Retina (tissue), 1 donor: ENCODE results near the gene ZFAND6.

Experiments
- DNase-seq: peaks from one replicate; pipeline ENCODE4 v3.0.0-alpha.2; 2016

Gene ZFAND6

DNA sequence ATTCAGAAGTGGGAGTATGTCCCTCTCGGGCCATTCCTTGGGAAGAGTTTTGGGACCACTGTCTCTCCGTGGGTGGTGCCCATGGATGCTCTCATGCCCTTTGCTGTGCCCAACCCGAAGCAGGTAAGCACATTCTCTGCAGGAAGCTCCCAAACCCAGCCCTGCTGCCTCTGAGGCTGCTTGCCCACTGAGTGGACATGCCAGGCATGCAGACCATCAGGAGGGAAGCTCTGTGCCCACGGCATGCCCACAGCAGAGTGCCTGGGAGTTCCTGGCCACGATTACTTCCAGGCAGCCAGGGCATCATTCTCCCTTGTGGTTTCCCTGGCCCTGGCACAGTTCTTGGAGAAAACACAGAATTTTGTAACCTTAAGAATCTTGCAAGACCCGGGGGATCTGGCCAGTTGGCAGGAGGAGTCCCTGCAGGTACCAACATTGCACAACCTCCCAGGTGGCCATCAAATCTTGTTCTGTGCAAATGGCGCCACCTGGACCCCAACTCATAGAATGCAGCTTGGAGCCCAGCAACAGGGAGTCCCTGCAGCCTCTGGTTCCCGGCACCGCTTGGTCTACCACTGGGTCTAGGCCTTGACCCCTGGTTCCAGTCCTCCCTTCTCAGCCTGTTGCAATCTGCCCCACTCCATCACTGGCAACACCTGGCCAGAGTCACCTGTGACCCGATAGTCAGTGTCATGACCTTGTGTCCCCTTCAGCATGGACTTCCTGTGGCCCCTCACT lies 113.7 kb downstream of the ZFAND6 start:
- DNase-seq = peak; percentile 59

DNA sequence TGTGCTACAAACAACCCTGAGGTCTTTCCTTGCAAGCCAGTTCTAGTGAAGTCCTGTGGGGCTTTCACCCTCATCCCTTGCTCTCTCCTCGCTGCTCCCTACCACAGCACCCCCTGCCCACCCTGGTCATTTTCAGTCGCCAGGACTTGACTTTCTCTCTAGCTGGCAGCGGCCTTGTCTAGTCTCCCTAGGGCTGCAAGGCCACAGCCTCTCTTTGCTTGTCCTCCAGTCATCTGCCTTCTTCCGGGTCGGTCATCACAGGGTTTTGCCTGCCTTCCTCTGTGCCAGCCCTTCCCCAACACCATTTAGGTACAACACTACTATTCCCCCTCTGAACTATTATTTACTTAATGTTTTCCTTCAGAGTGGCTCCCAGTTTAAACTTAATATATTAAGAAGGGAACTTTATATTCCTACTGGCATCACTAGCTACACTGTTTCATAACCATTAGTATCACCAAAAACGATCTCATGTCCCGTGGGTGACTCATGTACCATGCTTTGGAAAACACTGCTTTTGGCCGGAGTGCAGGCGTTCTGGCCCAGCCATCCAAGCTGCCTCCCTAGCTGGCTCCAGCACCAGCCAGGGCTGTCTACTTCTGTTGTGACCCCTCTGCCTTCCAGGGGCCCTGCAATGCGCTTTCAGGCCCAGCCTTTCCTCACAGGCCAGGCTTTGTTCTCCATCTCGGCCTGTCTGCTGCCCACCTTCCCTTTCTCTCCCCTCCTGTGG lies 114.7 kb downstream of the ZFAND6 start:
- no peak for DNase-seq

DNA sequence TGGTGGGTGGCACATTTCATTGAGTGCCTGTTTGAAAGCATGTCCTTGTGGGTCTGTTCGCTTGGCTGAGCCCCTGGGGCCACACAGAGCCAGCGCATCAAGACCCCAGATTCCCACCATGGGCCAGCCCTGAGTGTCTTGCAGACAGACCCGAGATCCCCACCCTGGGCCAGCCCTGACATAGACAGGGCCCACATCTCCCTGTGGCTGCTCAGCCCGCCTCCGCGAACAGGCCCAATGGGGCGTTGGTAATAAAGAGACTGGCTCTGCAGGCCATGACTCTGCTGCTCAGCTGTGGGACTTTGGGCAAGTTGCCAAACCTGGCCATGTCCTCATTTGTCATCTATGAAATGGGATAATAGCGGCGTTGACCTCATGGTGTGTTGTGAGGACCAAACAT lies 116.0 kb downstream of the ZFAND6 start:
- DNase-seq = no peak

DNA sequence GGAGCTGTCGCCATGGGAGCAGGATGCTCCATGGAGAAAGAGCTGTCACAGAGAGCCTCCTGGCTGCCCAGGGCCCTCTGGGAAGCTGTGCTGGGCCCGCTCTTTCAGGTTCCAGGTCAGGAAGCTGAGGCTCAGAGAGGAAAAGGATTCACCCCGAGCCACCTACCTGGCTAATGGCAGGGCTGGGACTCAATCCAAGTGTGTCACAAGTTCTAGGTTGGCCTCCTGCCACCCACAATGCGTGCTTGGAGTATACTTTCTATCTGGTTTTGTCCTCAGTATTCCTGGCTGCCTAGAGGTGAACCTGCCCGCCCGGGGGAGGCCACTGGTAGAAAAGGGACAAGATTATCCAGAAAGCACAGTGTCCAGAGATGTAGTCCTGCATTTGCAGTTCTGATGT lies 117.0 kb downstream of the ZFAND6 start:
- DNase-seq = no peak

DNA sequence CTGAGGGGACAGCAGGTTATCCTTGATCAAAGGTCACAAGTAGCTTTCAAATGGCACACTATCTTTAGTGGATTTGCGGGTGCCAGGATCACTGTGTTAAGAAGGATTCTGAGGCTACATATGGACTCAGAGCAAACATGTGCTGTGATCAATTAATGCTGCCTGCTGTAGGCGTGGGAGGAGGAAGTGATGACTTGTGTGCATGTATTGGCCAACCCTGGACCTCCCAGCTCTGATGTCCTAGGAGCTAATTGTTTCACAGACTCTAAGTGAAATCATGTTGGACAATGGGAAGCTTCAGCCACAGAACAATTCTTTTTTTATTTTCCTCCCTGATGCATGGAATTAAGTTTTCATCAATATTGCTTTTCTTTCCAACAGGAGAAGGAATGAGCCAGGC lies 117.7 kb downstream of the ZFAND6 start:
- no peak for DNase-seq

DNA sequence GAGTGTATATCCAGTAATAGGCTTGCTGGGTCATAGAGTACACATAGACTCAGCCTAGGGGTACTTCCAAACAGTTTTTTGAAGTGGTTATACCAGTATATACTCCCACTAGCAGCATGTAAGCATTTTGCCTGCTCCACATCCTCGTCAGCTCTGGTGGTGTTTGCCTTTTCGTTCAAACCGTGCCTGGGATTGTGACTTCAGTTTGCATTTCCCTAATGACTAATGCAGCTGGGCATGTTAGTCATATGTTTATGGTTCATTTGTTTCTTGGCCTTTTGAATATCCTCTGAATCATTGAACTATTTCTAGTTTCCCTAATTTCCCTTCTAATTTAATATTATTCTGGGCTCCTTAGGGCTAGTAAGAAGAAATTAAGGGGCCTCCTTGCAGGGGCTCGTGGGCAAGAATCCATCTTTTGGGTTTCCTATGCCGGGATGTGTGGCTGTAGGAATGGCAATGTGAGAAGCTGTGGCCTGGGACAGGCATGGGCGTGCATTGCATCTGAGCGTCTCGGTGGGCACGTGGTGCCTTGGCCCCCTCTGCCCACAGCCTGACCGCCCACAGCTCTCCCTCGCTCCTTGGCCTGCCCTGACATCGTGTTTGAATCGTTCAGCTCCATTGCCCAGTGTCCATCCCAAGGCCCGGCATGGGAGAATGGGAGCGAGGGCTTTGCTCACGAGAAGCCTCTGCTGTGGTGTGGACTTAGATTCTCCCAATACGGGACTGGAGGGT lies 119.7 kb downstream of the ZFAND6 start:
- no peak for DNase-seq

DNA sequence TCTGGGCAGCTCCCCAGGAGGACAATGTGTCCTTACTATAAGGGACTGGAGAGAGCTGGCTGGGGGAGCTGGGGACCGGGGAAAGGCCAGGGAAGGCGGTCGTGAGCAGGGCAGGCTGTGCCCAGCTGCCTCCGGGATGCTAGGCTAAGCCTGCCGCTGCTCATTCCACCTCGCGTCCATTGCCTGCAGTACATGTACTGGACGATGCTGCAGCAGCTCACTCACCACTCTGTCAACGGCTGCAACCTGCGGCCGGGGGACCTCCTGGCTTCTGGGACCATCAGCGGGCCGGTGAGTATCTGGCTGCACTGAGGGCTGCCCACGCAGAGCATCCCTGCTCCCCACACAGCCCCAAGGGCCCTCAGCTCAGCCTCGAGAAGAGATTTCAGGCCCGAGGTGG lies 120.5 kb downstream of the ZFAND6 start:
- no peak for DNase-seq

DNA sequence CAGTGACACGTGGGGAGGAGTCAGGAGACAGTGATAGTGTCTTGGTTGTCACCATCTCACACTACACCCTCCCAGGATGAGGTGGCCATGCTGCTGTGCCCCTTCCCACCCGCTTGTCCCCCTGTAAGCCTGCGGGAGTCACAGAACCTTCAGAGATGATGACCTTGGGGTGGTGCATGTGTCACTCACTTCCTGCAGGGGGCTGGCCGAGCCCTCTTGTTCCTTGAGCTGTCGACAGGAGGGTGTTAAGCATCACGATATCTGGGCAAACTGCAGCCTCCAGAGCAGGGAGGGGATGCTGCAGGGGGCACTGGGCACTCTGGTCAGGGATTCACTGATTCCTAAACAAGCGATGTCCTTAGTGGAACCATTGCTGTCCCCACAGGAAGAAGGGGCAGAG lies 121.0 kb downstream of the ZFAND6 start:
- no peak for DNase-seq

DNA sequence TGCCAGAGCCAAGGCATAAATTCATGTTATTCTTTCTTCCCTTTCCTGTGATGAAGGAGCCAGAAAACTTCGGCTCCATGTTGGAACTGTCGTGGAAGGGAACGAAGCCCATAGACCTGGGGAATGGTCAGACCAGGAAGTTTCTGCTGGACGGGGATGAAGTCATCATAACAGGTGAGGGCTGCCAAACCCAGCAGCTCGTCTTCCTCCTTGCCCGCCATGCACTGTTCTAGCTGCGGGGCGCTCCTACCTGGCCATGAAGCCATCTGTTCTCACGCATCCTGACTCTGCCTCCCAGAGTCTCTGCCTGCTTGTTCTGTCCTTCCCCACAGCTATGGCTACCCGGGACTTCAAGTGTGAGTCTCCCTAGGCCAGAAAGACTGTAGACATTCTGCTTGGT lies 121.5 kb downstream of the ZFAND6 start:
- no peak for DNase-seq

DNA sequence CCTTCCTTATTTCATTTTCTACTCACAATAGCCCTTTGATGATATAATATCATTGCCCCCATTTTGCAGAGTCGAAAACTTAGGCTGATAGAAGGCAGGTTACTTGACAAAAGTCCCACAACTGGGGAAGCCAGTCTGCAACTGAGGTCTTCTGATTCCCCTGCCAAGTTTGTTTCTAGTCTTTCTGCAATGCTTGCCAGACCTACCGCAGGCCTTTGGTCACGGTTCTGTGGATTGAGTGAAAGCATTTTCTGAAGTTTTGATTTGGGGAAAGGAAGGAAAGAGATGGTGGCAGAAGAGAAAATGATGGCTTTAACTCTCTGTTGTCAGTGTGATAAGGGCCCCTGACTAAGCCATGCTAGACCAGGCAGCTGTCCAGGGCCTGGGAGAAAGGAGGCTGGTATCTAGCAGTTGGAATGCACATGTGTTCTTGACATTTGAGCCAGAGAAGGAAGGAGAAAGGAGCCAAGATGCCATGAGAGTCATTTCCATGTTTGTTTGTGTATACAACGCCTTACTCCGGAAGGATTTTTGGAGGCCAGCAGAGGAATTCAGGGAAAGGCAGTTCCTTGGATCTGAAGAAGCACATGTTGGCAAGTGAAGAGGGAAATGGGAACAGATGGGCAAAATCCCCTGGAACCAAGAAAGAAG lies 123.3 kb downstream of the ZFAND6 start:
- no peak for DNase-seq

DNA sequence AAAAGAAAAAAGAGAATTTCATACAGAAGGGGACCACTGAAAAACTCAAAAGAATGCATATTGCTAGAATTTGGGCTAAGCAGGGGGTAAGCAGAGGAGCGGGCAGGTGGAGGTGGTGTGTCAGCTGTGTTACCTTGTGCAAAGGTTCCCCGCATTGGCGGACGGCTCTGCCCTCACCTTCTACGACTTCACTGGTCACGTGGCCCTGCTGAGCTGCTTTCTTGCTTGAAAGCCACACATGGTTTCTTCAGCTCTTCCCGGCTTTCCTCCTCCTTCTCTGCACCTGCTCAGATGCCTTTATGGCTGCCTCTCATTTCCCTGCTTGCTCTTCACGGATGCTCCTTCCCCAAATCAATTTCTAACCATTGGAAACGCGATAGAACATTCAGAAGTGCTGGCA lies 123.8 kb downstream of the ZFAND6 start:
- no peak for DNase-seq

DNA sequence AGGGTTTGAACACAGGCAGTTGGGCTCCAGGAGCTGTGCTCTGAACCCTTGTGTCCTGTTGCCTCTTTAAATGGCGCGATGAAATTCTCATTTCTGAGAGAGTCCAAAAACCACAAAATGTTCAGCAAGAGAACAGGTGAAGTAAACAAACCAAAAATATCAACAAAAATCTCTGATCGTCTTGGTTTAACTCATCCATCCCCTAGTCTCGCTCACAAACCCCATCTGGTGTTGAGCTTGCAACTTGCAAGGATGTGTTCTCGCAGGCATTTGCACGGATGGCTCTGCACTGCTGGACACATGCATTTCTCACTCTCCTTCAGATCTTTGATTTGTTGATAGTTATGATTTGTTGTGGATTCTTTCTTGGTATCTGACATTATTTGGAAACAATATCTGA lies 124.4 kb downstream of the ZFAND6 start:
- DNase-seq = peak; percentile 20

DNA sequence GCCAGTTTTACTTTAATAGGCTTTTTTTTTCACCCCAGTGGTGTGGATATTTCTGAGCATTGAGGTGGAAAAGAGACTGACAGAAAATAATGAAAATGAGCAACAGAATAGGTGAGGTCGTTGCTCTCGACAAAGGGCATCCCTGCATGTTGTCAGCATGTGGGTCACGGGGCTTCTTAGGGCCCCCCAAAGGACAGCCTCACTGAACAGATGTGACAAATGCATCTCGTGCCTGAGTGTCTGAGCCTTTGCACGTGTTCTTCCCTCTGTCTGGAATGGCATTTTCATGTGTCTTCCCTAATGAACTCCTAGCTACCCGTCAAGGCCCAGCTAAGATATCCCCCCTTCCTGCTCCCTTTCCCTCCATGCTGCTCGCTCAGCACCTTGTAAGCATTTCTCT lies 125.1 kb downstream of the ZFAND6 start:
- DNase-seq = no peak

DNA sequence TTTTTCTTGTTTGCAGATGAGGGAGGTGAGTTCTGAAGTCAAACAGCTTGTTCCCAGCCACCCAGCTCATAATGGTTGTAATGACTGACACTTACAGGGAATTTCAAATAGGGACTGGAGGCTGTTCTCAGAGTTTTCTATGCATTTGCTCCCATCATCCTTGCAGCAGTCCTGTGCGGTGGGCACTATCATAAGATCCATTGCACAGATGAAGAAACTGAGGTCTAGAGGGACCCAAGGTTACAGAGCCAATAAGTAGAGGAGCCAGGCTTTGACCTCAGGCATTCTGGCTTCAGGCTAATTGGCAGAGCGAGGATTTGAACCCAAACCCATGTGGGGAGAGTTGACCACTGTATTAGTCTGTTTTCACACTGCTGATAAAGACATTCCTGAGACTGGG lies 125.7 kb downstream of the ZFAND6 start:
- DNase-seq = no peak

DNA sequence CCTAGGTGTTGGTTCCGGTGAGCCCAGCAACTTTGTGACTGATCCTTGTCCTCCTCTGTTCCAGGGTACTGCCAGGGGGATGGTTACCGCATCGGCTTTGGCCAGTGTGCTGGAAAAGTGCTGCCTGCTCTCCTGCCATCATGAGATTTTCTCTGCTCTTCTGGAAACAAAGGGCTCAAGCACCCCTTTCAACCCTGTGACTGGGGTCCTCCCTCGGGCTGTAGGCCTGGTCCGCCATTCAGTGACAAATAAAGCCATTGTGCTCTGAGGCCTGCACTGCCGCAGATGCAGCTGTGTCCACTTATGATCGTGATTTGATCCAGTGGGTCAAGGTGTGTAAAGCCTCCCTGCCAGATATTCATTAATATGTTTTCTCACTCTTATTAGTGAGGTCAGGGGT lies 126.6 kb downstream of the ZFAND6 start:
- no peak for DNase-seq

DNA sequence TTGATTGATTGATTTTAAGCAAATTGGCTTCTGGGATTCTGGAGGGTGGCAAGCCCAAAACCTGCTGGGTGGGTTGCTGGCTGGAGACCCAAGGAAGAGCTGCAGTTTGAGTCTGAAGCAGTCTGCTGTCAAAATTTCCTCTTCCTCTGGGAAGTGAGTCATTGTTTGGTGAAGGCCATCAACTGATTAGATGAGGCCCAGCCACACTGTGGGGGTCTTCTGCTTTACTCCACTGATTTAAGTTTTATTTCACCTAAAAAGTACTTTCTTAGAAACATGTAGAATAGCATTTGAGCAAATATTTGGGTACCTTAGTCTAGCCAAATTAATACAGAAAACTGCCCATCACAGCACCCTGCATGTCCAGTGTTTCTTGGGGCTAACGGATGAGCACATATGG lies 127.1 kb downstream of the ZFAND6 start:
- DNase-seq = no peak
